HepG2 (cell line): Measurements from ENCODE around the gene GABRG3. TPM values are rescaled to one million over a fixed set of nuclear protein-coding genes. Genes with fewer than 3 reads are reported as not detected.

Experiments used
- ATAC-seq: fragments of 200-7000 bp; cut with Tn5 transposase; 3 replicates; pipeline ENCODE4 v1.9.1; 2020; ENCODE audit warnings: mild to moderate bottlenecking, moderate library complexity
- BruUV-seq: library from RNA; stranded (reverse); fragments of 400-500 nt; replicated peaks from 2 replicates; lab custom pipeline; 2021; lab: Mats Ljungman, UMichigan
- CTCF ChIA-PET: fragments of 300-600 bp; formaldehyde crosslinking; extraction: SDS; loops from one replicate; lab custom pipeline; 2021; ENCODE audit warnings: low total read pairs, inconsistent platforms, low intra/inter-chr PET ratio; lab: Yijun Ruan, JAX
- POLR2A ChIA-PET: fragments of 350-600 bp; sonication (Branson Sonifier 250); formaldehyde crosslinking; loops from one replicate; lab custom pipeline; 2020; ENCODE audit warnings: antibody characterized with exemption, inconsistent platforms; lab: Yijun Ruan, JAX
- DNase-seq: peaks from one replicate; pipeline ENCODE4 v3.0.0-alpha.2; 2015; ENCODE audit warnings: low spot score
- FAIRE-seq: peaks from 3 replicates; lab custom pipeline; 2011; peaks lifted over from hg19 to GRCh38; lab: Jason Lieb, UNC
- H2AFZ ChIP-seq: one replicate; pipeline ENCODE4 v1.6.1; 2011; ENCODE audit warnings: low read length, inconsistent platforms
- H3K27ac ChIP-seq: fragments of 300-600 bp; 3 replicates; pipeline ENCODE4 v1.8.0; 2011; ENCODE audit warnings: mixed run types, mild to moderate bottlenecking, mixed read lengths, low read length, inconsistent platforms; ENCODE audit not compliant: insufficient read depth; ENCODE audit errors: extremely low read length
- H3K27me3 ChIP-seq, 2 experiments: fragments of 200-600 bp in 1 of 2; 2 replicates in 1 of 2; 3 replicates in 1 of 2; pipeline versions ENCODE4 v1.6.0 to v1.8.0; 2011; ENCODE audit warnings: low read length in 2 of 2, mild to moderate bottlenecking in 2 of 2, moderate library complexity in 2 of 2, inconsistent platforms in 1 of 2; ENCODE audit not compliant: insufficient read depth in 2 of 2, control insufficient read depth in 1 of 2
- H3K36me3 ChIP-seq, 2 experiments: fragments of 200-600 bp in 1 of 2; replicated peaks in 1 of 2; 2 replicates in 1 of 2; 3 replicates in 1 of 2; pipeline versions ENCODE4 v1.5.1 to v1.8.0; 2011; ENCODE audit warnings: low read length in 2 of 2, inconsistent platforms in 1 of 2; ENCODE audit not compliant: insufficient read depth in 2 of 2, control insufficient read depth in 1 of 2
- H3K4me1 ChIP-seq: 2 replicates; pipeline ENCODE4 v1.5.1; 2012; ENCODE audit warnings: low read length, inconsistent platforms; ENCODE audit not compliant: insufficient read depth
- H3K4me2 ChIP-seq: 2 replicates; pipeline ENCODE4 v1.6.0; 2011; ENCODE audit warnings: low read depth, low read length, inconsistent platforms
- H3K4me3 ChIP-seq, 3 experiments: fragments of 200-600 bp in 1 of 3; sonication (generic), shearing (Covaris generic) in 1 of 3; replicated peaks in 1 of 3; 2 replicates each; pipeline ENCODE4 v1.5.1; 2011 to 2016; ENCODE audit warnings: low read length in 3 of 3, inconsistent platforms in 2 of 3, low read depth in 2 of 3, mild to moderate bottlenecking in 2 of 3, control low read depth in 1 of 3, mixed read lengths in 1 of 3; ENCODE audit not compliant: insufficient read depth in 1 of 3
- H3K79me2 ChIP-seq: one replicate; pipeline ENCODE4 v1.6.1; 2011; ENCODE audit warnings: low read length, inconsistent platforms; ENCODE audit not compliant: insufficient read depth
- H3K9ac ChIP-seq: 2 replicates; pipeline ENCODE4 v1.6.0; 2011; ENCODE audit warnings: mild to moderate bottlenecking, low read depth, low read length, inconsistent platforms; ENCODE audit not compliant: insufficient read depth
- H3K9me3 ChIP-seq: 2 replicates; pipeline ENCODE4 v1.5.1; 2012; ENCODE audit warnings: mild to moderate bottlenecking, low read length
- H4K20me1 ChIP-seq: 2 replicates; pipeline ENCODE4 v1.6.0; 2011; ENCODE audit warnings: inconsistent platforms, mild to moderate bottlenecking, low read length, moderate library complexity; ENCODE audit not compliant: insufficient read depth
- DNMT1 ChIP-seq: sonication (generic); formaldehyde crosslinking; IDR thresholded peaks from 2 replicates; pipeline ENCODE4 v1.5.1; 2020; ENCODE audit warnings: mild to moderate bottlenecking, missing genetic modification reagents
- IKZF1 ChIP-seq: fragments of 450-650 bp; IDR thresholded peaks from 2 replicates; pipeline ENCODE4 v1.7.1; 2016
- NFKBIZ ChIP-seq: IDR thresholded peaks from 2 replicates; pipeline ENCODE4 v1.6.1; 2018; ENCODE audit warnings: missing genetic modification reagents, missing compliant biosample characterization
- RARA ChIP-seq: IDR thresholded peaks from 2 replicates; pipeline ENCODE4 v1.6.1; 2016; ENCODE audit warnings: missing genetic modification reagents, missing compliant biosample characterization
- THAP7 ChIP-seq: sonication (generic); formaldehyde crosslinking; IDR thresholded peaks from 2 replicates; pipeline ENCODE4 v1.8.1; 2023; ENCODE audit warnings: mild to moderate bottlenecking, missing genetic modification reagents
- ZNF564 ChIP-seq: sonication (generic); formaldehyde crosslinking; IDR thresholded peaks from 2 replicates; pipeline ENCODE4 v1.8.1; 2023; ENCODE audit warnings: mild to moderate bottlenecking, missing genetic modification reagents
- WGBS: methylation state at CpG from one replicate; pipeline ENCODE4 v1.1.6; 2017; ENCODE audit warnings: low lambda C conversion rate; 5-methylcytosine and 5-hydroxymethylcytosine counted together
- in situ Hi-C: cut with HindIII; loops from 2 replicates; pipeline ENCODE4 v1.10.0; 2017; ENCODE audit warnings: low pct_unique_long_range_greater_than_20kb; ENCODE audit not compliant: extremely low pct_ligation_motif_present
- intact Hi-C: fragments of 100-400 bp; cut with micrococcal nuclease; formaldehyde crosslinking; loops from one replicate; pipeline ENCODE4 v1.10.0; 2022; ENCODE audit not compliant: unreplicated experiment
- polyA plus RNA-seq, 8 experiments: library from polyadenylated mRNA; depleted of rRNA in 3 of 8; stranded (reverse) in 7 of 8; unstranded in 1 of 8; fragments of >200 nt; fragmentation: Illumina TruSeq in 4 of 8; extraction: Trizol in 4 of 8; gene quantifications; 2 replicates each; pipeline versions ENCODE4 v1.2.1 to v1.2.3, GENCODE V29; 2011 to 2016; ENCODE audit warnings: low read depth in 4 of 8, missing spikeins in 1 of 8, mixed read lengths in 1 of 8; ENCODE audit not compliant: insufficient read depth in 1 of 8
- total RNA-seq, 5 experiments: library from RNA; depleted of rRNA; stranded (reverse); fragments of >200 nt; fragmentation: Illumina TruSeq; extraction: Trizol; gene quantifications; 2 replicates each; pipeline ENCODE4 v1.2.3, GENCODE V29; 2016; ENCODE audit warnings: low read depth in 1 of 5

The GABRG3 gene
- total and polyA plus RNA-seq, 2 of the 13 experiments (the other 11 are each of a cell fraction or from before 2014, with no cell fraction given), result not detected

- Histone ChIP-seq H2AFZ (no peak overlapping the region), H3K27ac (no peak overlapping the region), H3K4me3 (no peak overlapping the region), H4K20me1 (no peaks in the 10 kb centered on the region), H3K4me1 (no peaks in the 10 kb centered on the region), H3K9me3 (no peaks in the 10 kb centered on the region), H3K9ac (no peak overlapping the region), H3K79me2 (no peaks in the 10 kb centered on the region), H3K36me3 (no peaks in the 10 kb centered on the region), H3K27me3 (peaks cover 0 to under 1% of the 10 kb centered on the region in 2 experiments; a peak in 1 of 5 replicates), H3K4me2 (no peak overlapping the region)
- ATAC-seq (no peak), FAIRE-seq (no peak), DNase-seq (no peak)
- no TSS peak for BruUV-seq
- no peak for TF ChIP-seq IKZF1
- no peak for TF ChIP-seq ZNF564
- TF ChIP-seq THAP7 (CRISPR knock-in tag), result no peak
- TF ChIP-seq NFKBIZ (CRISPR knock-in tag), result no peak
- TF ChIP-seq RARA, result no peak
- in situ Hi-C loops, result no loop called here
- ChIA-PET POLR2A (no interaction called here), CTCF (no interaction called here)
- WGBS, result 39% methylated on average over 8 of the region's 13 CpGs
- intact Hi-C loops, result no loop called here
Measured at GRCh38 chr15:26937134-26937533, 33.8 kb upstream of the GABRG3 start.

GRCh38 chr15:26939398-26939797, 31.6 kb upstream of the GABRG3 start:
- POLR2A ChIA-PET, result no interaction called here
- in situ Hi-C loops, result no loop called here
- no peak for TF ChIP-seq DNMT1 (CRISPR knock-in tag)
- no peak overlapping the region for H3K27ac ChIP-seq
- CTCF ChIA-PET, result no interaction called here
- no peak for ATAC-seq
- no peaks in the 10 kb centered on the region for H4K20me1 ChIP-seq
- intact Hi-C loops, result no loop called here
- FAIRE-seq, result no peak
- peaks cover 0 to 9% of the 10 kb centered on the region in 2 experiments; a peak in 2 of 5 replicates for H3K27me3 ChIP-seq
- no peak overlapping the region for H3K9ac ChIP-seq
- no peaks in the 10 kb centered on the region for H3K4me1 ChIP-seq
- no TSS peak for BruUV-seq
- no peak overlapping the region for H2AFZ ChIP-seq
- H3K9me3 ChIP-seq, result no peaks in the 10 kb centered on the region
- H3K4me2 ChIP-seq, result no peak overlapping the region
- no peaks in the 10 kb centered on the region for H3K36me3 ChIP-seq
- no peak for DNase-seq
- no peak overlapping the region for H3K4me3 ChIP-seq
- H3K79me2 ChIP-seq, result no peaks in the 10 kb centered on the region
- 3% methylated on average over 3 of the region's 5 CpGs for WGBS
